ENCODE measurements around the gene PGGHG.
A peak's percentile ranks its signal among the peaks of the same experiment; 100 is the strongest.
"Not testable (repeated sequence)": the region's sequence is repeated elsewhere in the genome, so short reads cannot be mapped to it uniquely, and the experiment has no call there.

PGGHG gene

DNA sequence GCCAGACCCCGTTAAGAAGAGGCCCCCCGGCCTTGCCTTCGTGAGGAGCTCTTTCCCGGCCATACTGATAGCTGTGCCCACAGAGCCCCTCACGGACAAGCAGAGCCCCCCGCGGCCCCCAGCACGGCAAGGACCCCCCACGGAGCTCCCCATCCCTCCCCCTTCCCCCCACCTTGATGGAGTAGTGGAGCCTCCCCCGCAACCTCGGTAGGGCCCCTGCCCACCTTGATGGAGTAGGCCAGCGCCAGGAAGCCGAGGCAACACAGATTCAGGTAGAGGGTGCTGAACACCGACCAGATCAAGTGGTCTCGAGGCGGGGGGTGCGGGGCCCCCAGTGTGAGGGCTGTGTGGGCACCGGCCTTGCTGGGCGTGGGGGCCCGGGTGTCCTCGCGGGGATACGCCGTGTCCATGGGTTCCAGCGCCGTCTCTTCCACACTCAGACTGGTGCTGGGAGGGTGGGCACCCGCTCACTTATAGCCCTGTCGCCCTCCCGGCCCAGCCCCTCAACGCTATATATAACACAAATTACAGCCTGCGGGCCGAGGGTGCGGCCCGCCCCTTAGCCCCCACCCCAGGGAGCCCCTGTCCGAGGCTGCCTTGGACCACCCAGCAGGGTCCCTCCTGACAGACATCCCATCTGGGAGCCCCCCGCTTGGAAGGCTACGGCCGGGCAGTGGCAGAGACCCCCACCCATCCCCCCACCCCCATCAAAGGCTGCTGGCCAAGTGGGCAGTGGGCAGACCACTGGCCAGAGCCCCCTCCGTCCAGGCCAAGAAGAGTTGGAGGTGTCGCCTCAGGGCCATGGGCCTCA lies 10.4 kb downstream of the PGGHG start, which contains the start of gene IFITM5:
Gene IFITM5, minus strand, starts transcription at position 446 of the 811 bp plus-strand sequence. Its CDS starts 36 bp downstream, at position 410.
- DNase-seq, result no peak

DNA sequence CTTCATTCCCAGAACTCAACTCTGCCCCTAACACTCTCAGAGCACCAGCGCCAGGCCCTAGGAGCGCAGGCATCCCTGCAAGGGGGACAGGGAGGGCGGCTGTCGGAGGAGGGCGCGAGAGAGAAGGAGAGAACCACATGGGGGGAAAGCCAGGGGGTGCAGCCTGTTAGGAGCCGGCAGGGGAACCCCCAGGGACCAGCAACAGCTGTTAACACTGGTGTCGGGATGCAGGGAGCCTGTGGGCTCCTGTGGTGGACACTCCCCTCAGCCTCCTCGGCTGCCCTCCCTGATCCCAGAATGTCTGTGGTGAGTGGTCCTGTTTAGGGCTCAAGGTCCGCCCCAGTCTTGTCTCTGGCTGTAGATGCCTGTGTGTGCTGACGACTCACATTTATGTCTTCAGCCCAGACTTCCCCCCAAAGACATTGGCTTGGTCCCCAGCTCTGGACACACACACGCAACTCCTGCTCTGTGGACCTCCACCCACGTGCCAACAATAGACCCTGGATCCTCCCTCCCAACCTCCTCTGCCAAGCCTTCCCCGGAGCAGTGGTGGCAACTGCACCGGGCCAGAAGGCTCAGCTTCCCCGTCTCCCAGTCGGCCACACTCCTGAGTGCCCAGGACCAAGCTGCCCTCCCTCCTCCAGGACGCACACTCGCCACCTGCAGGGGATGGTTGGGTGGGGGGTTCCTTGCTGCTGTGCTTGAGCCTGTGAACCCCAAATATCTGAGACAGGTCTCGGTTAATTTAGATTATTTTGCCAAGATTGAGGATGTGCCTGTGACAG lies 11.2 kb downstream of the PGGHG start:
- no peak for DNase-seq

DNA sequence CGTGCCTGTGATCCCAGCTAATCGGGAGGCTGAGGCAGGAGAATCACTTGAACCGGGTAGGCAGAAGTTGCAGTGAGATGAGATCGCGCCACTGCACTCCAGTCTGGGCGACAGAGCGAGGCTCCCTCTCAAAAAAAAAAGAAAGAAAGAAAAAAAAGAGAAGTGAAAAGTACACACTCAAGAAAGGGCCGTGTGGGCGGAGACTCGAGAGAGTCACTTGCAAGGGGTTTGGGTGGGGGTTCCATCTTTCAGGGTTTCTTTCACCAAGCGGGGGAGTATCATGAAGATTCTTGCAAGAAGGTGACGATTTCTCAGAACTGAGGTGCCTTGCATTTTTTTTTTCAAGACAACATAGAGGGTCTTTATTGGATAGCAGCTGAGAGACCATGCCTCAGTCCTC lies 14.4 kb downstream of the PGGHG start:
- peak; percentile 32 for DNase-seq

DNA sequence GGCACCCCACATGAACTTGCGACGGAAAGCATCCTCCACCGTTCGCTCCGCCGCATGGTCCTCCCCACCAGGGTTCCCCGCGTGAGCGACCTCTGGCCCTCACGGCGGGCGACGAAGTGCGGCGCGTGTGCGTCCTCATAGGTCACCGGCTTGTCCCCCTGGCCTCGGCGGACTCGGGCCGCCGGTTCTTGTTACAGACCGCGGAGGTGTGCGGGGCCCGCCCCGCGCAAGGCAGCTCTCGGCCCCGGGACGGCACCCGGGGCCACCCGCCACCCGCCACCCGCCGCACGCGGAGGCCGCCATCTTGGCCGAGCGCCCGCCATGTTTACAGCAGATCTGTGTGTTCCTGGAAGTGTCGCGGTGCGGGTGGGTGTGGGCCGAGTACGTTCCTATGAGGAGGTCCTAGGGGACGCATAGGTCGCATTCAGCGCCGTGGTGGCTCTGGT lies 15.2 kb downstream of the PGGHG start:
- peak; percentile 15 for DNase-seq

DNA sequence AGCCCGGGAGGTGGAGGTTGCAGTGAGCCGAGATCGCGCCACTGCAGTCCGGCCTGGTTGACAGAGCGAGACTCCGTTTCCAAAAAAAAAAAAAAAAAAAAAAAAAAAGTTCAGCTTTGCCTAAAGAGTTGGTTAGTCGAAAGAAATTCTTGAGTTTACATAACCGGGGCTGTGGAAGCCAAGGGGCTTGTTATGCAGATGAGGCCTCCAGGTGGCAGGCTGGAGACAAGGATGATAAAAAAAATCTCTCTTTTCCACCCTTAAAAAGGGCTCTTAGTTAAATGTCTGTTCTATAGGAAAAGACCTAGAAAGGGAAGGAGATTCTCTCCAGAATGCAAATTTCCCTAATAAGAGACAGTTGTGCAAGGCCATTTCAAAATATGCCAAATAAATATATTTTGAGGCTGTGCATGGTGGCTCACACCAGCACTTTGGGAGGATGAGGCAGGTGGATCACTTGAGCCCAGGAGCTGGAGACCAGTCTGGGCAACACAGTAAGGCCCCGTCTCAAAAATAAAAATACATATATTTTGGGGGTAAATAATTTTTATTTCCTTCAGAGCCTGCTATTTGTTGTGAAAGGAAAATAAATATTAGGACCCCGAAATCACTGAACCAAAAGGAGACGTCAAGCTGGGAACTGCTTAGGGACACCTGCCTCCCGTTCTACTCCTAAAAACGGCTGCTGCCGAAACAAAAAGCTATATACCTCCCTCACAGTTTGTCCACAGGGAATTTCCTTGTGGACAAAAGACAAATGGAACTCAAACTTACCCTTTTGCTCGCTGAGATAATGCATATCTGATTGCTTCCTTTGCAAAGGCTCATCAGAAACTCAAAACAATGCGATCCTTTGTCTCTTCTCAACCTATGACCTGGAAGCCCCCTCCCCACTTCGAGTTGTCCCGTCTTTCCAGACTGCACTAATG lies 16.3 kb downstream of the PGGHG start:
- DNase-seq, result peak; percentile 67

DNA sequence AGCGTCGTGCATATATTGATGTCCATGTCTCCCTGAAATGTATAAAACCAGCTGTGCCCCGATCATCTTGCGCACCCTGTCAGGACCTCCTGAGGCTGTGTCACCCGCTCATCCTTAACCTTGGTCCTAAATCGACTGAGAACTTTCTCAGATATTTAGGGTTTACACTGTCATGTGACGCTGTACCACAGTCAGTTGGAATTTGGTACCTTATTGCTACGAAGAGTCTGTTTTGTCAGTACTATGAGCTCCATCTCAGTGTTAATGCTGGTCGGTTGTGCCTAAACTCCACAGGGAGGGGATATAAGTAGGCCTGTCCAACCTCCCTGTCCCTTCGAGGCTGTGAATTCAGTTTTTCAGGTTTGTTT lies 16.9 kb downstream of the PGGHG start:
- no peak for DNase-seq

DNA sequence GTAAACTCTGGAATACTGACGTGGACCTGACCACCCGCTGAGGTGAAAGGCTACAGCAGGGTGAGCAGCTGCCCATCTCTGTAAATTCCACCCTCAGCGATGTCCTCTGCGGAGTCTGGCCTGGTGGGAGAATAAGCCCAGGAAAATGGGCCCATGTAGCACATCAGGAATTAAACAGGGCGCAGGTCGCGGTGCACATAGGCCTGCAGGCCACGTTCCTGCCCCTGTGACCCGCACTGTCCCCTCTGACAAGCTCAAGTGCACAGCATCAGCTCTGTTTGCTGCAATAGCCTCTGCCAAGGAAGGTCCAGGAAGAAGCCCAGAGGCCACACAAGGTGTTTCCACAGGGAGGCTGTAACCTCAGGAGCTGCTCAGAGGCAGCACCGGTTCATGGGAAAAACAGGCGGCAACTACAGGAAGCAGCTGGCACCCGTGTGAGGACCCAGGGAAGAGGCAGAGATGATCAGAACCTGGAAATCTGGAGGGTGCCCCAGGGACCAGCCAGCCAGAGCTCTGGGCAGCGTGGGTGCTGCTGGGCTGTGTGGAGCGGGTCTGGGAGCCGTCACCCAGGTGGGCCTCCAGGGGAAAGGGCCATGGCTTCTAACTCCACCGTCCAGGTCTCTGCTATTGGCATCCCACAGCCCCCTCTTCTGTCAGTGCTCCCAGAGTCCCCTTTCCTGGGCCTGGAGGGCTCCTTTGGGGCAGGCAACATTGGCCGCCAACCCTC lies 17.9 kb downstream of the PGGHG start:
- DNase-seq, result peak; percentile 13

DNA sequence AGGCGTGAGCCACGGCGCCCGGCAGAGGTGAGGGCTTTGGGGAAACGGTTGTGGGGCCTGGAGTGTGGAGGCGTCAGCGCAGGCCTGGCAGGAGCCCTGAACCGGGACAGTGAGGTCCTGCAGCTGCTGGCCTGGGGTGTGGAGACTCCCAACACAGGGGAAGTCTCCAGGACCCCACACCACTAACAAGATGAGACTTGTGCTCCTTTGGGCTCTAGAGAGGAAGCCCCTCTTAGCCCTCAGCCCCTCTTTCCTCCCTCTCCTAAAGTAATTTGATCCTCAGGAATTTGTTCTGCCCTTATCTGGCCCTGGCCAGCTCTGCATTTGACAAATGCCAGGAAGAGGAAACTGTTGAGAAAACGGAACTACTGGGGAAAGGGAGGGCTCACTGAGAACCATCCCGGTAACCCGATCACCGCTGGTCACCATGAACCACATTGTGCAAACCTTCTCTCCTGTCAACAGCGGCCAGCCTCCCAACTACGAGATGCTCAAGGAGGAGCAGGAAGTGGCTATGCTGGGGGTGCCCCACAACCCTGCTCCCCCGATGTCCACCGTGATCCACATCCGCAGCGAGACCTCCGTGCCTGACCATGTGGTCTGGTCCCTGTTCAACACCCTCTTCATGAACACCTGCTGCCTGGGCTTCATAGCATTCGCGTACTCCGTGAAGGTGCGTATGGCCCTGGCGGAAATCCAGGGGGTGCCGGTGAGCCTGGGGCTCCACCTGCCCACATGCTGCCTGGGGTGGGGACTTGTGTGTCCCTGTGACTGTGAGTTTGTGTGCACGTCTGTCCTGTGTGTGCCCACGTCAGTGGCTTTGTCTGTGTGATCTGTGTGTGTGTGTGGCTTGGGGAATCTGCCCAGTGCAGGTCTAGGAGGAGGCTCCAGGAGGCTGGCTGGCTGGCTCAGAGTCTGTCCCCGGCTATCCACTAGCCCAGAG lies 19.1 kb downstream of the PGGHG start, which contains the start of gene IFITM2:
Gene IFITM2, plus strand, starts transcription at position 51 of the 943 bp plus-strand sequence. Its CDS starts 377 bp downstream, at position 428.
- DNase-seq, result peak; percentile 45

DNA sequence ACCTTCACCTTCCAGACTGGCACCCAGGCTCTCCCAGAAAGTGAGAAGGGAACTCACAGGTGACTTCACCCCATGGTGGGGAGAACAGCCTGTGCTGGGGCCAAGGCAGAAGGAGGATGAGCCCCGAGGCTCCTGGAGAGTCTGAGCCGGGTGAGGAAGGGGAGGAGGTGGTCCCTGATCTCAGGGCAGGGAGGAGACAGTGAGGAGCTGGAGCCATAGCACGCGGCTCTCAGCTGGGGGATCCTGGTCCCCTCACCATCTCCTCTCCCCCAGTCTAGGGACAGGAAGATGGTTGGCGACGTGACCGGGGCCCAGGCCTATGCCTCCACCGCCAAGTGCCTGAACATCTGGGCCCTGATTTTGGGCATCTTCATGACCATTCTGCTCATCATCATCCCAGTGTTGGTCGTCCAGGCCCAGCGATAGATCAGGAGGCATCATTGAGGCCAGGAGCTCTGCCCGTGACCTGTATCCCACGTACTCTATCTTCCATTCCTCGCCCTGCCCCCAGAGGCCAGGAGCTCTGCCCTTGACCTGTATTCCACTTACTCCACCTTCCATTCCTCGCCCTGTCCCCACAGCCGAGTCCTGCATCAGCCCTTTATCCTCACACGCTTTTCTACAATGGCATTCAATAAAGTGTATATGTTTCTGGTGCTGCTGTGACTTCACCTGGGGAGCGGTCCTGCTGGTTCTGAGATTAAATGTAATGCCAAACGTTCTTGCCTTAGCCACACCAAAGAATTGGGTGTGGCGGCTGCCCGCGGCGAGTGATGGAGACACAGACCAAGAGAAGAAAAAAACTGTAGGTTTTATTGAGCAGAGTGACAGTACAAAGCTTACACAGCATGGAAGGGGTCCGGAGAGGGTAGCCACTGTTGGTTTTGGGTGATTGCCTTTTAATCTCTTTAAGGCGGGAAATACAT lies 20.1 kb downstream of the PGGHG start:
- not testable (repeated sequence) for DNase-seq

DNA sequence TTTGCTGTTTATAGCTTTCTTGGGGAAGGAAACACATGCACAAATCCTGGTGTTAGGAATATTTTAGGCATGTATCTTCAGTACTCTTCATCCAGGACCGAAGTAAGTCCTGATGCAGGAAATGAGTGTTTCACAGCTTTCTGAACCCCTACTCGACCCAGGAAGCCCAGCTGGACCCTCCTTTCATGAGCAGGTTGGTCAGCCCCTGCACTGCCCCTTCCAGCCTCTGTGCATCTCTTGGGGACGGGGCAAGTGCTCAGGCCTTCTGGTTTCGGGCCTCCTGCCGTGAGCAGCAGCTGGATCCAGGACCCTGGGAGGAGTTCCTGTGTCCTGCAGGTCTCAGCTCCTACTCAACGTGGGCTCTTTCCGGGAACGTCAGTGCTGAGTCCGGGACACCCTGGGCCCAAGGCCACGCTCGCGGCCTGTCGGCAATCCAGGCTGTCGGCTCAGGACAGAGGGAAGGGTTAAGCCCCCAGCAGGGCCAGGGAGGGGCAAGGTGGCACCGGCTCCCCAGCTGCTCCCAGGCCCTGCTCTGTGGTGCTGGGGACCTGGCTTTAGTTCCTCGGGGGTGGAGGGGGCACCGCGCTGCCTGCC lies 21.1 kb downstream of the PGGHG start:
- DNase-seq, result peak; percentile 15

DNA sequence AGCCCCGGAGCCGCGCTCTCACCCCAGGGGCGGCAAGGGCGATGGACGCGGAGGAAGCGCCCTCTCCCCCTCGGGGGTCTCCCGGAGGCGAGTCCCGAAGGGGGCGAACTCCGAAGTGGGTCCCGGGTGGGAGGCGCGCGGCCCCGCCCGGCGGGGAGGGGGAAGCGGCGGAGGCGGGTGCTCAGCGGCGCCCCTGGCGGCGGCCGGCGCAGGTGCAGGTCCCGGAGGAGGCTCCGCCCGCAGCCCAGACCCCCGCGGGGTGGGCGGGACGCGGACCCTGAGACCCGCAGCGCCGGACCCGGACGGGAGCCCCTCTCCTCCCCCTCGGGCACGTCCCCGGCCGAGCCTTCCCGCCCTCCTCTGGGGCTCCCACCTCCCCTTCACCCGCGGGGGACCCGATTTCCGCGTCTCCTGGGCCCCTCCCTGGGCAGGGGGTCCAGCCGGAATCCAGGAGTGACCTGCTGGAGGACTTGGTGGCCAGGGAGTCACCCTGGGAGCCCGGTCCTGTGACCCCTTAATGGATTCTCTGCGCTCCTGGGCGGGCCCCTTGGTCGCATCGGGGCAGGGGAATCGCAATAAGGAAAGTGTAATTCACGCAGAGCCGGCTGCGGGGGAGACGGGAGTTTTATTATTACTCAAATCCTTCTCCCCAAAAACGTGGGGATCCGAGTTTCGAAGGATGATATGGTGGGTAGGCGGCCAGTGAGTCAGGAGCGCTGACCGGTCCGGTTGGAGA lies 22.3 kb downstream of the PGGHG start:
- not testable (repeated sequence) for DNase-seq

DNA sequence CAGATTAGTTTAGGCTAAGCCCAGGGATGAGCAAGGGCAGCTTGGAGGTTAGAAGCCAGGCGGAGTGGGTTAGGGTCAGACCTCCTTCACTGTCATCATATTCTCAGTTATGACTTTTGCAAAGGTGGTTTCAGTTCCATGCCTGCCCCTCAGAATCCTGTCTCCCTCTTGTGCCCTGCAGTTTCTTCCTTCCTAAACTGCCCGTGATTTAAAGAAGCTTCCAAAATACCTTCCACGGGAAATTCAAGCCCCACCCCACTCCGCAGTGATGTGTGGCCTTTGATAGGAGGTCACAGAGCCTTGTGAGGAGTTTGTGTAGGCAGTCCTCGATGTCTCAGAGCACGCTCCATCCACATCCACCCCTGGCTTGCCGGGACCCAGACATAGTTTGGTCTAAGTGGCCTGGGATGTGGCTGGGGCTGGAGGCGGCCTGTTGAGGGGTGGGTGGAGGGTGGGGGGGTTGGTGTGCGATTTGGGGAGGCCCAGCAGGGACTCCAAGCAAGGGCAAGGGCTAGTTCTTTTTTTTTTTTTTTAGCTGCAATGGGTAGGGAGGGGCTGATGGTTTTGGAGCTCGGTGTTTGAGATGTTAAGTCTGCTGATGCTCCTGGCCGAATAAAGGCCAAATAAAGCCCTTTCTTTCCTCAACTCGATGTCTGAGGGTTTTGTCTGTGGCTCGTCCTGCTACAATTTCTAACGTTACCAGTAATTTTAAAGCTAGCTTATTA lies 23.3 kb downstream of the PGGHG start:
- DNase-seq, result peak; percentile 34

DNA sequence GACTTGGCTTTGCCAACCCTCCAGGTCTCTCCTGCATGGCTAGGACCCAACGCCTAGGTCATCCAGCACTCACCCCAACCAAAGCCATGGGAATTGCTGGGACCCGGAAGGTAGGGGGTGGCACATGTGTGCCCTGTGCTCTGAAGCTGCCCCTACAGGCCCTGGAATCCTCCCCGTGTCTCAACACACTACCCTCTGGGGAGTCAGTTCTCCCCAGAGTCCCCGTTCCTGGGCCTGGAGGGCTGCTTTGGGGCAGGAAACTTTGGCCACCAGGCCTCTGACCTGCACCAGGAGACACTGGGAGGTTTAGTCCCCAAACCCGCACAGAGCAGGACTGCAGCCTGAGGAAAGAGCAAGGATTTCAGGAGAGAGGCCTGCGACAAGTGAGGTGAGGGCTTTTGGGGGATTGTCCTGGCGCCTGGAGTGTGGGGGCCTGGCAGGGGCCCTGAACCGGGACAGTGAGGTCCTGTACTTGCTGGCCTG lies 24.4 kb downstream of the PGGHG start:
- DNase-seq, result no peak

DNA sequence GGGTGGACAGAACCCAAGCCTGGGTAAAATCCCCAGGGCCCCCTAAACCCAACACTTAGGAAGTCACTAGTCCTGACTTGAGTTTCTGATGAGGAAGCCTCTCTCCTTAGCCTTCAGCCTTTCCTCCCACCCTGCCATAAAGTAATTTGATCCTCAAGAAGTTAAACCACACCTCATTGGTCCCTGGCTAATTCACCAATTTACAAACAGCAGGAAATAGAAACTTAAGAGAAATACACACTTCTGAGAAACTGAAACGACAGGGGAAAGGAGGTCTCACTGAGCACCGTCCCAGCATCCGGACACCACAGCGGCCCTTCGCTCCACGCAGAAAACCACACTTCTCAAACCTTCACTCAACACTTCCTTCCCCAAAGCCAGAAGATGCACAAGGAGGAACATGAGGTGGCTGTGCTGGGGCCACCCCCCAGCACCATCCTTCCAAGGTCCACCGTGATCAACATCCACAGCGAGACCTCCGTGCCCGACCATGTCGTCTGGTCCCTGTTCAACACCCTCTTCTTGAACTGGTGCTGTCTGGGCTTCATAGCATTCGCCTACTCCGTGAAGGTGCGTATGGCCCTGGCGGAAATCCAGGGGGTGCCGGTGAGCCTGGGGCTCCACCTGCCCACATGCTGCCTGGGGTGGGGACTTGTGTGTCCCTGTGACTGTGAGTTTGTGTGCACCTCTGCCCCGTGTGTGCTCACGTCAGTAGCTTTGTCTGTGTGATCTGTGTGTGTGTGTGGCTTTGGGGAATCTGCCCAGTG lies 25.0 kb downstream of the PGGHG start, which contains the start of gene IFITM1:
Gene IFITM1, plus strand, starts transcription at position 254 of the 767 bp plus-strand sequence. Its CDS starts 131 bp downstream, at position 385.
- DNase-seq, result peak; percentile 52

DNA sequence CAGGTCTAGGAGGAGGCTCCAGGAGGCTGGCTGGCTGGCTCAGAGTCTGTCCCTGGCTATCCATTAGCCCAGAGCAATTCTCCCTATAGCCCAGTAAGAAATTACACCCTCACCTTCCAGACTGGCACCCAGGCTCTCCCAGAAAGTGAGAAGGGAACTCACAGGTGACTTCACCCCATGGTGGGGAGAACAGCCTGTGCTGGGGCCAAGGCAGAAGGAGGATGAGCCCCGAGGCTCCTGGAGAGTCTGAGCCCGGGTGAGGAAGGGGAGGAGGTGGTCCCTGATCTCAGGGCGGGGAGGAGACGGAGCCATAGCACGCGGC lies 25.6 kb downstream of the PGGHG start:
- DNase-seq, result not testable (repeated sequence)

DNA sequence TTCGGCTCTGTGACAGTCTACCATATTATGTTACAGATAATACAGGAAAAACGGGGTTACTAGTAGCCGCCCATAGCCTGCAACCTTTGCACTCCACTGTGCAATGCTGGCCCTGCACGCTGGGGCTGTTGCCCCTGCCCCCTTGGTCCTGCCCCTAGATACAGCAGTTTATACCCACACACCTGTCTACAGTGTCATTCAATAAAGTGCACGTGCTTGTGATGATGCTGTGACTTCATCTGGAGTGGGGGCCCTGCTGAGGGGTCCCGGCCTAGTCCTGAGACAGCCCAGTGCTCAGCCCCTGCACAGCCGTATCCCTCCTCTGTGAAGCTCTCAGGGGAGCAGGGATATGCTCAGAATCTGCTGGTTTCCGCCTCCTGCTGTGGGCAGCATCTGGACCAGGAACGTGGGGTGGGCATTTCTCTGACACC lies 26.1 kb downstream of the PGGHG start:
- DNase-seq, result no peak

DNA sequence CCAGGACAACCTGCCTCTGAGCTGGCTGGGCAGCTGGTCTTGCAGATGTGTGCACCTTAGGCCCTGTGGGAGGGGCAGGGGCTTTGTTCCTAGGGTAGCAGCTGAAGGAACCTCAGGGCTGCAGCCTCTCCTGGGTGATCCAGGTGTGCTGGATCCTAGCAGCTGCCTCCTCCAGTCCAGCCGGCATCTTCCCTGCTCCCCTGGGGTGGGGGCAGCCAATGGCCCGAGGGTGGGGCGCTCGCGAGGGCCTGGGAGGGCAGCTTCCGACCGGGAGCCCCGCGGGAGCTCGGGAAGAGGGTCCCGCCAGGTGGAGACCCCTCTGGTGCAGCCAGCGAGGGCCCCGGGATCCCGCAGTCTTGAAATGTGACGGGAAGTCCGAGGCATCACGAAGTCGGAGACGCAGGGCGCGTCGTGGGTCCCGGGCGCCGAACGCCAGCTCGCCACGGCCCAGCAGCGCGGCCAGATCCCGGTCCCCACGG lies 26.6 kb downstream of the PGGHG start:
- no peak for DNase-seq

All from activated CD8-positive, alpha-beta memory T cell treated with anti-CD3 and anti-CD28 coated beads, Interleukin-2, amount 50 U/mL, for 4 hours (primary cell).